Adrenal gland (tissue), 5 donors: Measurements from ENCODE around the gene C11orf58.

Experiments used
- POLR2A ChIP-seq, 2 donors: fragments of 450-650 bp; IDR thresholded peaks; one replicate each; pipeline ENCODE4 v1.6.1; 2017; ENCODE audit warnings: antibody characterized with exemption in 2 of 2, mild to moderate bottlenecking in 2 of 2, moderate library complexity in 1 of 2
- TF ChIP-seq, protein P1 (sequence below), 6 experiments: fragments of 450-650 bp in 4 of 6; fragments of 200-600 bp in 2 of 6; sonication (generic) in 1 of 6; IDR thresholded peaks; 1 replicate in 5 of 6; 2 replicates in 1 of 6; pipeline versions ENCODE4 v1.5.1 to v1.8.0; 2016 to 2021; ENCODE audit warnings: antibody characterized with exemption in 6 of 6, mild to moderate bottlenecking in 2 of 6, moderate library complexity in 1 of 6
- donor health status: DM: no; HTN: no; CAD: no.

GRCh38 chr11:16788141-16789062 is 50.0 kb downstream of the C11orf58 start:
- TF ChIP-seq, protein P1, sequence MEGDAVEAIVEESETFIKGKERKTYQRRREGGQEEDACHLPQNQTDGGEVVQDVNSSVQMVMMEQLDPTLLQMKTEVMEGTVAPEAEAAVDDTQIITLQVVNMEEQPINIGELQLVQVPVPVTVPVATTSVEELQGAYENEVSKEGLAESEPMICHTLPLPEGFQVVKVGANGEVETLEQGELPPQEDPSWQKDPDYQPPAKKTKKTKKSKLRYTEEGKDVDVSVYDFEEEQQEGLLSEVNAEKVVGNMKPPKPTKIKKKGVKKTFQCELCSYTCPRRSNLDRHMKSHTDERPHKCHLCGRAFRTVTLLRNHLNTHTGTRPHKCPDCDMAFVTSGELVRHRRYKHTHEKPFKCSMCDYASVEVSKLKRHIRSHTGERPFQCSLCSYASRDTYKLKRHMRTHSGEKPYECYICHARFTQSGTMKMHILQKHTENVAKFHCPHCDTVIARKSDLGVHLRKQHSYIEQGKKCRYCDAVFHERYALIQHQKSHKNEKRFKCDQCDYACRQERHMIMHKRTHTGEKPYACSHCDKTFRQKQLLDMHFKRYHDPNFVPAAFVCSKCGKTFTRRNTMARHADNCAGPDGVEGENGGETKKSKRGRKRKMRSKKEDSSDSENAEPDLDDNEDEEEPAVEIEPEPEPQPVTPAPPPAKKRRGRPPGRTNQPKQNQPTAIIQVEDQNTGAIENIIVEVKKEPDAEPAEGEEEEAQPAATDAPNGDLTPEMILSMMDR (IDR thresholded peaks at IDR 0.05) = peak; percentile 88 to 97 (median 90)
- TF ChIP-seq POLR2A (IDR thresholded peaks at IDR 0.05) = no peak
